ENCODE data around the gene RPLP2.

The RPLP2 gene

DNA sequence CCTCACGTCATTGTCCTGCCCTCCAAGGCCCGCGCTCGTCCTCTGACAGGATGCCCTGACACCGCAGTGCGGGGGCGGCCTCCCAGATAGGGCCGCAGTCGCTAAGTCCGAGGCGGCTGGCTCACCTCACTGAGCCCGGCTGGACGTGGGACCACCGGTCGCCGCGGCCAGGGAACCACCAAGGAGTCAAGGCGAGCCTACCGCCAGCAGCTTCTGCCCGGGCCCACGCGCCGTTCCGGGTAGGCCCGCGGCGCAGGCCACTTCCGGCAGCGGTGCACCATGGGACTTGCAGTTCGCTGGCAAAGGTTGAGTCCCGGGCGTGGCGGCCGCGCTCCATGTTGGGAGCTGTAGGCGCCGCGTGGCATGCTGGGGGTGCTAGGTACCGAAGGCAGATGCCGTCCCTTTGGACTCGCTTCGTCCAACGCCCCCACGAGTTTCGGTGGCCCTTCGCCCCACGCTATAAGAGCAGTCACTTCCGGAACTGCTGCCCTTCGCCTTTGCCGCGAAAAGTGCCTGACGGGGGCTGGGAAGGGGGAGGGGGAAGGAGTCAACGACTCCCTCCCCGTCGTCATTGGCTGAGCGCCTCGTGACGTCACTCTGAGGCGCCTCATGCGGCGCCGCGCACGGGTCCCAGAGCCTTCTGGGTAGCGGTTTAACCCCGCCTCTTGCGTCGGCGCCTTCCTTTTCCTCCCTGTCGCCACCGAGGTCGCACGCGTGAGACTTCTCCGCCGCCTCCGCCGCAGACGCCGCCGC is at the start of gene RPLP2:
Gene RPLP2 (plus strand): TSS at position 681 of the 753 bp plus-strand sequence. CDS start 268 bp downstream, outside the sequence.
- DNase-seq (ENCODE audit: low read depth): peak; percentile 97
- TF ChIP-seq, protein P1, sequence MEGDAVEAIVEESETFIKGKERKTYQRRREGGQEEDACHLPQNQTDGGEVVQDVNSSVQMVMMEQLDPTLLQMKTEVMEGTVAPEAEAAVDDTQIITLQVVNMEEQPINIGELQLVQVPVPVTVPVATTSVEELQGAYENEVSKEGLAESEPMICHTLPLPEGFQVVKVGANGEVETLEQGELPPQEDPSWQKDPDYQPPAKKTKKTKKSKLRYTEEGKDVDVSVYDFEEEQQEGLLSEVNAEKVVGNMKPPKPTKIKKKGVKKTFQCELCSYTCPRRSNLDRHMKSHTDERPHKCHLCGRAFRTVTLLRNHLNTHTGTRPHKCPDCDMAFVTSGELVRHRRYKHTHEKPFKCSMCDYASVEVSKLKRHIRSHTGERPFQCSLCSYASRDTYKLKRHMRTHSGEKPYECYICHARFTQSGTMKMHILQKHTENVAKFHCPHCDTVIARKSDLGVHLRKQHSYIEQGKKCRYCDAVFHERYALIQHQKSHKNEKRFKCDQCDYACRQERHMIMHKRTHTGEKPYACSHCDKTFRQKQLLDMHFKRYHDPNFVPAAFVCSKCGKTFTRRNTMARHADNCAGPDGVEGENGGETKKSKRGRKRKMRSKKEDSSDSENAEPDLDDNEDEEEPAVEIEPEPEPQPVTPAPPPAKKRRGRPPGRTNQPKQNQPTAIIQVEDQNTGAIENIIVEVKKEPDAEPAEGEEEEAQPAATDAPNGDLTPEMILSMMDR (IDR thresholded peaks at IDR 0.05; ENCODE audit: low read length, missing control alignments): no peak
- peak within 1 kb of the TSS; percentile 90 for H3K4me3 ChIP-seq (replicated peaks; ENCODE audit: low read depth, low read length)

DNA sequence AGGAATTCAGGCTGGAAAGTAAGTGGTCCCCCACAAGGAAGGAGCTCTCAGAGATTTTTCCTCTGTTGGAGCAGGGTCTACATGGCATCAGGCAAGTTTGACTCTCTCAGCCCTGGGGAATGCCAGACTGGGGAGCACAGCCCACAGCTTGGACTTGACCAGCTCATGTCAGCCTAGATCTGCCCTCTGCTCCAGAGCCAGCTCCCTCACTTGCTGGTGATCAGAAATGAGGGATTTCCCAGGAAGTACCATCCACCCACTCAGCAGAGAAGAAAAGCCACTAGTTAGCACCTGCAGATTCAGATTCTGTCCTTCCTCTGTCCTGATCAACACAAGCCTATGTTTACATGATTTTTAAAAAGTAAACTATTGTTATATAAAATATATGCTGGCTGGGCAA is 49.5 kb upstream of the RPLP2 start:
- DNase-seq (ENCODE audit: low read depth): no peak
- TF ChIP-seq, protein P1 (IDR thresholded peaks at IDR 0.05; ENCODE audit: low read length, missing control alignments): no peak
- no peak overlapping the region for H3K4me3 ChIP-seq (replicated peaks; ENCODE audit: low read depth, low read length)

DNA sequence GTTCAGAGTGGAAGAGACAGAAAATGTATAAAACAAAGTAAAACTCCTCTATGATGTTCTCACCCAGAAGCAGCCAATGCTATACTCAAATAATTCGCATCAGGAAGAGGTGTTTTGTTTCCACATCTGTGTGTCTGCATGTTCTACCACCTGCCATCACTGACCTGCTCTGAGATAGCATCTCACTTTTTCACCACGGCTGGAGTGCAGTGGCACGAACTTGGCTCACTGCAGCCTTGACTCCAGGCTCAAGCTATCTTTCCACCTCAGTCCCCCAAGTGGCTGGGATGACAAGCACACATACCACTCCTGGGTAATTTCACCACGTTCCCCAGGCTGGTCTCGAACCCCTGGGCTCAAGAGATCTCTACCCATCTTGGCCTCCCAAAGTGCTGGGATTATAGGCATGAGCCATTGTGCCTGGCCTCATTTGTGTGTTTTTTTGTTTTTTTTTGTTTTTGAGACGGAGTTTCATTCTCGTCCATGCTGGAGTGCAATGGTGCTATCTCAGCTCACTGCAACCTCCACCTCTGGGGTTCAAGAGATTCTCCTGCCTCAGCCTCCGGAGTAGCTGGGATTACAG is 48.1 kb upstream of the RPLP2 start:
- DNase-seq (ENCODE audit: low read depth): no peak
- H3K4me3 ChIP-seq (replicated peaks; ENCODE audit: low read depth, low read length): no peak overlapping the region
- TF ChIP-seq, protein P1 (IDR thresholded peaks at IDR 0.05; ENCODE audit: low read length, missing control alignments): no peak

DNA sequence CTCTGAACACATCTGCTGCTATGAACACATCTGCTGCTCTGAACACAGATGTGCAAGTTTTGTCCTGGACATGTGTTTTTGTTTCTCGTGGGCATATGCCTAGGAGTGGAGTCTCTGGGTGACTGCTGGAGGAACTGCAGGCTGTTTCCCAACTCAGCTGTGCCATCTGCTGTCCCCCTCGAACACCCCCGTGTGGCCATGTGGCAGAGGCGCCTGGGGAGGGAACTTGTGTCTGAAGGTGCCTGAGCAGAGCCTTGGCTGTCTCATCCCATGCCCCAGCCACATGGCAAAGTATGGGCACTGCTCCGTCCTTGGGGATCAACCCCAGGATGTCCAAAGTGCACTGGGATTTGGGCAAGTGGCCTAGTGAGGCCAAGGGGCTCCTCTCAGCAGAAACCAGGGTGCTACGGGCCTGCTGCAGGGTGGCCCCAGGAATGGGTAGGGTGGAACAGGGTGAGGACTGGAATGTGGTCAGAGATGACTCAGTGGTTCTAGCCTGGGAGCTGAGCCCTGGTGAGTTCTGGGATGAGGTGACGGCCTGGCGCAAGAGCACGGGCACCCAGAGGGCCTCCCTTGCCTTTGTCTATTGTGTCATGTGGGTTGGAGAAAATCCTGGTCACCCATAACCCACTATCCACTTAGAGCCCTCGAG is 47.2 kb upstream of the RPLP2 start:
- no peak overlapping the region for H3K4me3 ChIP-seq (replicated peaks; ENCODE audit: low read depth, low read length)
- TF ChIP-seq, protein P1 (IDR thresholded peaks at IDR 0.05; ENCODE audit: low read length, missing control alignments): no peak
- peak; percentile 66 for DNase-seq (ENCODE audit: low read depth)

DNA sequence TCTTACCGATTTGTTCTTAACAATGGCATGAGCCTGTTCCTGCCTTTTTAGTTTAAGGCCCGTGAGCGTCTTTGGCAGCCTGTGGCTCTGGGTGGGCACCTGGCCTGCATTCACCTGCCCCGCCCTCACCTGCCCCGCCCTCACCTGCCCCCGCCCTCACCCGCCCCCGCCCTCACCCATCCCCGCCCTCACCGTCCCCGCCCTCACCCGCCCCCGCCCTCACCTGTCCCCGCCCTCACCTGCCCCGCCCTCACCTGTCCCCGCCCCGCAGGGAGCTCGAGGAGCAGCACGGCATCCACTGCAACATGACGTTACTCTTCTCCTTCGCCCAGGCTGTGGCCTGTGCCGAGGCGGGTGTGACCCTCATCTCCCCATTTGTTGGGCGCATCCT is 46.7 kb upstream of the RPLP2 start:
- TF ChIP-seq, protein P1 (IDR thresholded peaks at IDR 0.05; ENCODE audit: low read length, missing control alignments): no peak
- DNase-seq (ENCODE audit: low read depth): no peak

DNA sequence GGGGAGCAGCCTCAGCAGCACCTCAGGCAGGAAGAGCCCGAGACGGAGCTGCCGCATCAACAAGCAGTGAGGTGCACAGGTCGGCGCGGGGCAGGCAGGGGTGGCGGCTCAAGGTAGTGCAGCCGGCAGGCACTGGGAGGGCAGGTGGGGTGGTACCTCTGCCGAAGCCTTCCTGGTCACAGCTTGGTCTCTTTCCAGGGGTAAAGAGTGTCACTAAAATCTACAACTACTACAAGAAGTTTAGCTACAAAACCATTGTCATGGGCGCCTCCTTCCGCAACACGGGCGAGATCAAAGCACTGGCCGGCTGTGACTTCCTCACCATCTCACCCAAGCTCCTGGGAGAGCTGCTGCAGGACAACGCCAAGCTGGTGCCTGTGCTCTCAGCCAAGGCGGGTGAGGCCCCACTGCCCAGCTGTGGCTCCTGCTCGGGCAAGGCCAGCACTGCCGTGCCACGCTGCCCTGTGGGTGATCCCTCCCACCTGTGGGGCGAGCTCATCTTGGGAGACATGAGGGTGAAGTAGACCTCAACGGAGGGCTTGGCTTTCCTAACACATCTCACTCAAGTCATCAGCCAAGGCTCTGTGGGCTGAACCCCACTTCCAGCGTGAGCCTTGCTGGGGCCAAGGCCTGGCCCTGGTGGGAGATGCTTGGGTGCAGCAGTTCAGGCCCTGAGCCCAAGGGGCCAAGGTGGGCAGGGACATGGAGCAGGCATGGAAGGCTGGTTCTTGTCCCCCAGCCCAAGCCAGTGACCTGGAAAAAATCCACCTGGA is 46.0 kb upstream of the RPLP2 start:
- TF ChIP-seq, protein P1 (IDR thresholded peaks at IDR 0.05; ENCODE audit: low read length, missing control alignments): no peak
- no peak for DNase-seq (ENCODE audit: low read depth)
- no peak overlapping the region for H3K4me3 ChIP-seq (replicated peaks; ENCODE audit: low read depth, low read length)

More for the DNA sequence above, 46.7 kb upstream of the RPLP2 start:
- no peak overlapping the region for H3K4me3 ChIP-seq (replicated peaks; ENCODE audit: low read depth, low read length)
